HG03175 (cell line): Measurements from ENCODE around the gene PPL.

Experiments used
- ATAC-seq: cut with Tn5 transposase; IDR thresholded peaks from one replicate; pipeline ENCODE4 v1.9.1; 2021; ENCODE audit warnings: mild to moderate bottlenecking, moderate library complexity; ENCODE audit not compliant: unreplicated experiment

Gene PPL

DNA sequence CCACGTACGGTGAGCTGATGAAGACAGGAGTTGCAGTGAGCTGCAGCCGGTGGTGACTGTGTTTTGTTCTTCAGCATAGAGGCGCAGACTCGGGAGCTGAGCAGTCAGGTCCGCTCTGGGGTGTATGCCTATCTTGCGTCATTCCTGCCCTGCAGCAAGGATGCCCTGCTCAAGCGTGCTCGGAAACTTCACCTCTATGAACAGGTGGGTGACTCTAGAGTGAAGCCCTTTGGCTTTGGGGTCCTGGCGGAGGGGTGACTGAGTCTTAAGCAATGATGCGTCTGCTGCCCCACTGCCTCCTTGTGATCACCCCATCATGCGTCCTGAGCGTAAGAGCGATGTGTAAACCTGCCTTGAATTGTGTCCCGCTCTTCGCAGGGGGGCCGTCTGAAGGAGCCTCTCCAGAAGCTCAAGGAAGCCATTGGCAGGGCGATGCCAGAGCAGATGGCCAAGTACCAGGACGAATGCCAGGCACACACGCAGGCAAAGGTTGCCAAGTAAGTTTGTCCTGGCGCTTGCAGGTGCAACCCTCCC lies 66.7 kb downstream of the PPL start:
- ATAC-seq, result no peak

GRCh38 chr16:4869147-4869805 lies 67.7 kb downstream of the PPL start:
- no peak for ATAC-seq

DNA sequence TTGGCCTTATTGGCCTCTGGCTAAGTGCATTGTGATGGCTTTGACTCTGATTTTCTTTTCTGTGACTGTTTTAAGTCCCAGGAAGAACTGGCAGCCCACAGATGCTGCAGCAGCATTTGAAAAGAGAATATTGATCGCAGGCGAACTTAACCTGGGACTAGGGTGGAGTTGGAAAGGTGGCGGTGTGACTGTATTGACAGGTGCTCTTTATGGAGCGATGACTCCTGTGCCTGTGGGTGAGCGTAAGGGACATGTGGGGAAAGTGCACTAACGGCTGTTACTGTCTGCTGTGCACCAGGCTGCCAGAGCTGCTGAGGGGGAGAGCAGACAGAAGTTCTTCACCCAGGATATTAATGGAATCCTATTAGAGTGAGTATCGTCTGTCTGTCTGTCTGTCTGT lies 68.4 kb downstream of the PPL start:
- no peak for ATAC-seq

DNA sequence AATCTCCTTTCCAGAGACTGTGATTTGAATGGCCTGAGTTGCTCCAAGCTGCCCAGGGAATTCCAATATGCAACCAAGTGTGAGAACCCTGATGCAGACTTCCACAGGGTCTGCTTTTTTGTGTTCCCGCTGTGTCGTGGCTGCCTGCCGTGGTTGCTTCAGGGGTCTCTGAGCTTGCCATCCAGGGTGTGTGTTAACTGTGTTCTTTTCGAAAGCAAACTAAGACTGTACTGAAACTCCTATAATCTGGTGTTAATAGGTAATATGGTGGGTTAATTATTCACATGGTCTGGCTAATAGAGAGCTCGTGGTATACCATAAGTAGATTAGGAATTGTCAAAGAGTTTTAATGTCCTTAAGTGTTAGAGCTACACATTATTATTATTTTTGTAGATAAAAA lies 68.9 kb downstream of the PPL start:
- peak; percentile 76 for ATAC-seq

GRCh38 chr16:4866586-4866985 lies 70.4 kb downstream of the PPL start:
- ATAC-seq, result no peak

DNA sequence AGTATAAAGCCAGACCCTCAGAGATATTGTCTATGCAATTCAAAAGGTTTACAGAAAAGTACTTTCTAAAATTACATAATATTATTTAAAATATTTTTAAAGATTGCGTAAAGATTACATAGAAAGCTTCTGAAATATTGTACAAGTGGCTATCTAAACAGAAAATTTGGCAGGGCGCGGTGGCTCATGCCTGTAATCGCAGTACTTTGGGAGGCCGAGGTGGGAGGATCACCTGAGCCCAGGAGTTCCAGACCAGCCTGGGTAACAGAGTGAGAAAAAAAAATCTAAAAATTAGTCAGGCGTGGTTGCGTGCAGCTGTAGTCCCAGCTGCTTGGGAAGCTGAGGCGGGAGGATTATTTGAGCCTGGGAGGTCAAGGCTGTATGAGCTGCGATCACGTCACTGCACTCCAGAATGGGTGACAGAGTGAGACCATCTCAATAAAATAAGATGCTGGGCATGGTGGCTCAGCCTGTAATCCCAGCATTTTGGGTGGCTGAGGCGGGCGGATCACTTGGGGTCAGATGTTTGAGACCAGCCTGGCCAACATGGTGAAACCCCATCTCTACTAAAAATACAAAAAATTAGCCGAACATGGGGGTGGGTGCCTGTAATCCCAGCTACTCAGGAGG lies 71.6 kb downstream of the PPL start:
- no peak for ATAC-seq

DNA sequence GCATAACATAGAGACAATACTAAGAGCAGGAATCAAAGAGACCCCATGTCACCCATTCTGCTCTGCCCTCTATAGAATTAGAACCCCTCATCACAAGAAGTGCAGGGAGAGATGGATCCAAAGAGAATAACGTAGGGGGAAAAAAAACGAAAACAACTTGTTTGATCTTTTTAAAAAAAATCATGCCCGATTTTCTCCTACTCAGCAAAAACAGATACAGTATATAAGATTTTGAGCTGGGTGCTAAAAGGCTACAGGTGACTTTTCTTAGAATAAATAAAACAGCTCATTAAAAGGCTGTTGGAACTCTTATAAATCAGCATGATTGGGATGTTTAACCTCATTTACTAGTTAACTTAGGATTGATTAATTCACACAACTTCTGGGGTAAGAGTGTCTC lies 72.2 kb downstream of the PPL start:
- ATAC-seq, result no peak

- no peak for ATAC-seq
Measured at GRCh38 chr16:4862639-4863038, 74.3 kb downstream of the PPL start.

DNA sequence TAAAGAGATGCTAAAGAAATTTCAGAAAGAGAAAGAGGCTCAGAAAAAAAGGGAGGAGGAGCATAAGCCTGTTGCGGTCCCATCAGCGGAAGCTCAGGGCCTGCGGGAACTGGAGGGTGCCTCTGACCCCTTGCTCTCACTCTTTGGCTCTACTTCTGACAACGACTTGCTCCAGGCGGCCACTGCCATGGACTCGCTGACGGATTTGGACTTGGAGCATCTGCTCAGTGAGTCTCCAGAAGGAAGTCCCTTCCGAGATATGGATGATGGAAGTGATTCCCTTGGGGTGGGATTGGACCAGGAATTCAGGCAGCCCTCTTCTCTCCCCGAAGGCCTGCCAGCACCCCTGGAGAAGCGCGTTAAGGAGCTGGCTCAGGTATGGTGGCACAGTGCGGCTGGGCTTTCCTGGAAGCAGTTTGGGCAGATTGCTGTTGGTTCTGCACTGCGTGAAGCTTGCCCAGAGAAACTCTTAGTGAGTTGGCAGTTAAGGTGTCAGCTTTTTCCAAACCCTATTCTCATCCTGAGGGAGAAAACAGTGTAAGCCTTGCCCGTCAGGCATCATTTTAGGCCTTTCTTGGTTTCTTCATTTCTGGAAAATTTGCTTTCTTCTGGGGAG lies 76.1 kb downstream of the PPL start:
- no peak for ATAC-seq

DNA sequence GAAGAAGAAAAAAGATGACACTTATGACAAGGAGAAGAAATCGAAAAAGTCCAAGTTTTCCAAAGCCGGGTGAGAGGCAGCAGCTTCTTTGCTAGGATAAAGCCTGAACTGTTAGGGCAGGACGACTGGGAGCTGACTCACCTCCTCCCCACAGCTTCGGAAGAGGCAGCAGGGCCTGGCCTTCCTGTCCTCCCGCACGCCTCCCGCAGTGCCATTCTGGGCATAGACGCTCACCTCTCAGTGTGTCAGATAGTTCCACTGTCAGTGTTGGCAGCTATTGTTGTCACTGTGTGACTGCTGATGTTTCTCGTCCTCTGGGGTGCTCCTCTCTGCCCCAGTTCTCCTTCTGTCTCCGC lies 77.1 kb downstream of the PPL start:
- no peak for ATAC-seq

DNA sequence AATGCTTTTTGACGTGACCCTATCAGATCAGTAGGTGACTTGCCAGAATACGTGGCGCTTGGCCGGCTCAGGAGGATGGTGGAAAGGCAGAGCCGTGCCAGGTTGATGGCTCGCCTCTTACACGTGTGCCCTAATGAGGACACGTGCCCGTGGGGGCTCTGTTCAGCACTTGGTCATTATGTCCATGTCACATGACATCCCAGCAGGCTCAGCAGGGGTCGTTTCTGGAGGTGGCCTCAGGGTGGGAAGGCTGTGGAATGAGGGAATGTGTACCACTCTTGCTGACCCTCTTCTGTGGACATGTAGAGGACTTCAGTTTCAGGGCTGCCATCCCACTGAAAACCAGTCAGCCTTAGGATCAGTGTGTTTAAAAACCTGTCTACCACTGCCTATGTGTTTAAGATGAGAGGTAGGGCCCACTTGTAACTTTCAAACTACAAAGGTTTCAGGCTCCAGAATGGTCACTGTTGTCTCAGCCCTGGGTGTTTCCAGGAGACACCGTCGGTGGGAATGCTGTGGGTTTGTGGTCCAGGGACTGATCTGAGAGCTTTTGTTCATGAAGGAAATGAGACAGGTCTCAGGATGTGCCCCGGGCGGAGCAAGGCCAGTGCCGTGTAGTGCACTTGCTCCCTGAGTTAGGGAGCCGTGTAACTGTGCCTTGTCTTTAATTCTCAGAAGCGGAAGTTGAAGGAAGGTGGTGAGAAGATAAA lies 77.6 kb downstream of the PPL start:
- ATAC-seq, result no peak

DNA sequence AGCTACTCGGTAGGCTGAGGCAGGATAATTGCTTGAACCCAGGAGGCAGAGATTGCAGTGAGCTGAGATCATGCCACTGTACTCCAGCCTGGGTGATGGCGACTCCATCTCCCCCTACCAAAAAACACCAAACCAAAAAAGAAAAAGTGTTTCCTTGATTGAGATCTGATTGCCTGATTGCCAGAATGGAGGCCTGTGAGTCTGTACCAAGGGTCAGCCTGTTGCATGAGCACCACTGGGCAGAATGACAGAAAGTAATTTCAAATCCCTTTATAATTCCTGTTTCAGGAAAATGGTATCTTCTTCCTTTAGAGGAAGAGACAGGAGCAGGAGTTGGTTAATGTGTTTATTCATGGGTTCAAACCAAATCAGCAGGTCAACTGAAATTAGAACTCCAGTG lies 81.1 kb downstream of the PPL start:
- ATAC-seq, result no peak

DNA sequence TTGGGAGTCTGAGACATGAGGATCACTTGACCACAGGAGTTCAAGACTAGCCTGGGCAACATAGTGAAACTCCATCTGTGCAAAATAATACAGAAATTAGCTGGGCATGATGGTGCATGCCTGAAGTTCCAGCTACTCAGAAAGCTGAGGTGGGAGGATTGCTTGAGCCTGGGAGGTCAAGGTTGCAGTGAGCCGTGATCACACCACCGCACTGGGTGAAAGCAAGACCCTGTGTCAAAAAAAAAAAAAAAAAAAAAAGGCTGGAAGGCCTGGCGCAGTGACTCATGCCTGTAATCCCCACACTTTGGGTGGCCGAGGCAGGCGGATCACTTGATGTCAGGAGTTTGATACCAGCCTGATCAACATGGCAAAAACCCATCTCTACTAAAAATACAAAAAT lies 81.6 kb downstream of the PPL start:
- ATAC-seq, result no peak

- ATAC-seq, result no peak
Measured at GRCh38 chr16:4852221-4852872, 84.6 kb downstream of the PPL start.

GRCh38 chr16:4850211-4850610 lies 86.7 kb downstream of the PPL start:
- no peak for ATAC-seq

DNA sequence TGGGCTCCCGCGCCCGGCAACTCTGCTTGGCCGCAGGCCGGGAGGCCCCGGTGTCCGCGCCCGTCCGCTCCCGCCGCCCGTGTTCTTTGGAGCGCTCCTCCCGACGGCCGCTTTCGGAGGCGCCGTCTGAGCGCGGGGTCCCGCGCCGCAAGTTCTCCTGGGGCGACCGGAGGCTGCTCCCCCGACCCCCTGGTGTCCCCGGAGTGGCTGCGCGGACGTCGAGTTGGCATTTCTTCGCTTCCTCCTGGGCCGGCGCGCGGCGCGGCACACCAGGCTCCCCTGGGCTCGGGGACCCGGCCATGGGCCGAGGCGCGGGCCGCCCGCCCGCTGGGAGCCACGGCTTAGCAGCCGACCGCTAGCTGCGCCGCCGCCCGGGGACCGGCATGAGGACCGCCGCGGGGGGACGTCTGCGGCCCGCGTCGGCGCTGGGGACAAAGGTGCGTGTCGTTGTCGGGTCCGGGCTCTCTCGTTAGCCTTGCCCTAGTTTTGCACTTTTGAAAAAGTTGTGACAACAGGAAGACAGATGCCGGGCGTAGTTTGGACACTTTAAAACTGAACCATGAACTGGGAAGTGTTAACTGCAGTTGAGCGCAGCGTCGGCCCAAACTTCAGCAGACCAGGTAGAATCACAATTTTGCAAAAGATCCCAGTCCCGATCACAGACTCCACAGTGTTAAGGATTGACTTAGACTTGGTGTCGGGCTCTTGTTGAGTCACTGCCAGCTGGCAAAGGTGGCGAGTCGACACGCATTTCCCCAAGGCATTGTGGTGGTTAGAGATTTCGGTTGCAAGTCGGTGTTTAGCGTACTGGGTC lies 89.0 kb downstream of the PPL start:
- peak; percentile 25 for ATAC-seq

DNA sequence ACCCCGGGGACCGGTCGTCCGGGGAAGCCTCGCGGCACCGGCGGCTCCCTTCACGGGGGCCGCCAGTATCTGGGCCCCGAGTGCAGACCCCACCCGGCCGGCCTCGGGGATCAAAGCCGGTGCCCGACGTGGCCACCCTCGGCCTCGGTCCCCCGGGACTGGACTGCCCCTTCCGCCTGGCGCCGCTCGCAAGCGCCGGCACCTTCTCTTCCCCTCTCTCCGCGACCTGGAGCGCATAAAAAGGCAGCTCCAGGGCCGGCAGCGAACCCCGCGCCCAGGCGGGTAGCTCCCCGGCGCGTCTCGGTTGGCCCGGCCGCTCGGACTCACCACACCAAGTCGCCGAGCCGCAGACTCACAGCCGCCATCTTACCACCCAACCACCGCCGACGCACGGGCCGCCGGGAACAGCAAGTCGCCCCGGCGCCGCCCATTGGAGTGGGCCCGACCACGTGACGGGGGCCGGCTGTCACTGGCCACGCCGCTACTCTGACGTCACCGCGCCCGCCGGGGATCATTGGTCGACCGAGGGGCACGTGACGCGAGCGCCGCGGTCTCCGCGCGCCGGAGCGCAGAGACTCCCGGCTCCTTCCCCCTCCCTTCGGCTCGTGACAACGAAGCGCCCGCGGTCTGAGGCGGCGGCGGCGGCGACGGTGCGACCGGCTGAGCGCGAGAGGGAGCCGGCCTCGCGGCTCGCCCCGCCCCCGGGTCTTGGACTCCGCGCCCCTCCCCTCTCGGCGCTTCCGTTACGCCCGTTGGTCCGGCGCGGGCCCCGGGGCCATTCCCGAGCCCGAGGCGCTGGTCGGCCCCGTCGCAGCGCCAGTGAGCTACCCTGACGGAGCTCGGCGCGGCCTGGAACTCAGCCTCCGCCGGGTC lies 89.8 kb downstream of the PPL start, which contains the start of the genes GLYR1 and UBN1:
GLYR1 (minus strand) TSS at position 388 of the 873 bp plus-strand sequence; CDS start at position 365, 23 bp downstream.
UBN1 (plus strand) TSS at position 581 of the 873 bp plus-strand sequence. CDS start 5,437 bp downstream, outside the sequence.
- peak; percentile 85 for ATAC-seq

DNA sequence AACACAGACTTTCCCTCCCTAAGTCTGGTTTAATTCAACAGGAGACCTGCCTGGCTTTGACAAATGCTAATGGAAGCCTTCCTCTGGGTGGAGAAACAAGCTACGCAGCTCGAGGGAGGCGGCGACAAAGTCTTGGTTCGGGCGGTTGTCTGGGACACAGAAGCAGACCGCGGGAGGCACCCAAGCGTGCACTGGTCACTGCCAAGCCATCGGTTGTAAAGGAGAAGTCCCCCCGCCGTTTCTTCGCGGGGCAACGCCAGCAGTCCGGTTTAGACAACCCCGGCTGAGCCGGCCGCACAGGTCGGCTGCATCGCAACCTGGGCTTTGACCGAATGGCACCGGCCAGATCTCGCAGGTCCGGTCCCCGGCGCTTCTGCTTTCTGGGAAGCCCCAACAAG lies 90.4 kb downstream of the PPL start:
- peak; percentile 30 for ATAC-seq

DNA sequence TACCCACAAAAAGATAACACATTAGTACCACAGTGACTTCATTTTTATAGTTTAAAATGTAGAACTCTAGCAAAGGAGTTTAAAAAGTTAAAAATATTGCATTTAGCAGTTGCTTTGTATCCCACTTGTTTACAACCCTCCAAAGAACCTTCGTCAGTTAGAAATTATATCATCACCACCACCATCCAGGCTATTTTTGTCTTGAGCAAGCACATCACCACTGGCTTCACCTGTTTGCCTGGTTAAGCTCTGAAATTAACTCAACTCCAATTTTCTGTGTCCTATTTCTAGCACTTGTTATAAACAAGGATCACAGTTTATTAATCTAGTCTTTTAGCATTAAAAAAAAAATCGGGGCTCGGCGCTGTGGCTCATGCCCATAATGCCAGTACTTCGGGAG lies 96.0 kb downstream of the PPL start:
- ATAC-seq, result no peak
